IMR-90 (cell line): Measurements from ENCODE around the gene PPP1R27.

ENCODE experiments used
- BHLHE40 ChIP-seq: fragments of 150-350 bp; IDR thresholded peaks from 2 replicates; pipeline ENCODE4 v1.6.1; 2016; ENCODE audit warnings: mild to moderate bottlenecking, low read depth, low read length
- CEBPB ChIP-seq: IDR thresholded peaks from 2 replicates; pipeline ENCODE4 v1.6.1; 2012; ENCODE audit warnings: low read depth, low read length, improper control_type of control experiment
- FOS ChIP-seq: fragments of 150-350 bp; IDR thresholded peaks from 2 replicates; pipeline ENCODE4 v1.6.1; 2016; ENCODE audit warnings: low read depth, low read length
- MAFK ChIP-seq: IDR thresholded peaks from 2 replicates; pipeline ENCODE4 v1.6.1; 2012; ENCODE audit warnings: low read depth, low read length, improper control_type of control experiment
- MAZ ChIP-seq: IDR thresholded peaks from 2 replicates; pipeline ENCODE4 v1.6.1; 2012; ENCODE audit warnings: low read depth, mild to moderate bottlenecking, low read length, improper control_type of control experiment, moderate library complexity, borderline replicate concordance
- POLR2A ChIP-seq: IDR thresholded peaks from 2 replicates; pipeline ENCODE4 v1.6.1; 2012; ENCODE audit warnings: mild to moderate bottlenecking, low read depth, low read length
- RAD21 ChIP-seq: IDR thresholded peaks from 2 replicates; pipeline ENCODE4 v1.6.1; 2012; ENCODE audit warnings: low read length, improper control_type of control experiment
- RFX5 ChIP-seq: IDR thresholded peaks from 2 replicates; pipeline ENCODE4 v1.8.0; 2012; ENCODE audit warnings: low read depth, mild to moderate bottlenecking, low read length, moderate library complexity
- SMC3 ChIP-seq: fragments of 150-350 bp; IDR thresholded peaks from 2 replicates; pipeline ENCODE4 v1.6.1; 2016; ENCODE audit warnings: low read depth, mild to moderate bottlenecking, antibody characterized with exemption, low read length, moderate library complexity
- TF ChIP-seq, protein P1 (sequence below): fragments of 150-350 bp; IDR thresholded peaks from 2 replicates; pipeline ENCODE4 v1.6.1; 2017; ENCODE audit warnings: mild to moderate bottlenecking, antibody characterized with exemption, low read length, low read depth
- TF ChIP-seq, protein P2 (sequence below): conservative IDR thresholded peaks from 2 replicates; pipeline ENCODE4 v1.5.1; 2012; ENCODE audit warnings: mild to moderate bottlenecking, low read depth, low read length, improper control_type of control experiment
- TF ChIP-seq, protein P3 (sequence below): fragments of 150-350 bp; IDR thresholded peaks from 2 replicates; pipeline ENCODE4 v1.6.1; 2016; ENCODE audit warnings: low read depth, mild to moderate bottlenecking, low read length, moderate library complexity, borderline replicate concordance

DNA sequence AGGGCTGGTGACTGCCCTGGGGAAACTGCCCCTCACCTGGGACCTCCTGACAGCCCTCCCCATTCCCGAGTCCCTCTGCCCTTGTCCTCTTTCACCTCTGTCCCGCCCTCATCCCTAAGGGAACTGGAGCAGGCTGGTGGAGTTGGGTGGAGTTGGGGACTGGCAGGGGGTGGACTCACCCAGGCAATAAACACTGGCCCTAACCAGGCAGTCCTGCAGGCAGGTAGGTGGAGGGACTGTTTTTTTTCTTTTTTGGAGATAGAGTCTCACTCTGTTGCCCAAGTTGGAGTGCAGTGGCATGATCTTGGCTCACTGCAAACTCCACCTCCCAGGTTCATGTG is 19.2 kb downstream of the PPP1R27 start:
- TF ChIP-seq POLR2A (no peak), MAFK (no peak), RAD21 (no peak), MAZ (no peak), SMC3 (no peak), FOS (no peak), CEBPB (no peak), BHLHE40 (no peak), RFX5 (no peak)
- TF ChIP-seq, protein P1, sequence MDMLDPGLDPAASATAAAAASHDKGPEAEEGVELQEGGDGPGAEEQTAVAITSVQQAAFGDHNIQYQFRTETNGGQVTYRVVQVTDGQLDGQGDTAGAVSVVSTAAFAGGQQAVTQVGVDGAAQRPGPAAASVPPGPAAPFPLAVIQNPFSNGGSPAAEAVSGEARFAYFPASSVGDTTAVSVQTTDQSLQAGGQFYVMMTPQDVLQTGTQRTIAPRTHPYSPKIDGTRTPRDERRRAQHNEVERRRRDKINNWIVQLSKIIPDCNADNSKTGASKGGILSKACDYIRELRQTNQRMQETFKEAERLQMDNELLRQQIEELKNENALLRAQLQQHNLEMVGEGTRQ, result no peak
- TF ChIP-seq, protein P2, sequence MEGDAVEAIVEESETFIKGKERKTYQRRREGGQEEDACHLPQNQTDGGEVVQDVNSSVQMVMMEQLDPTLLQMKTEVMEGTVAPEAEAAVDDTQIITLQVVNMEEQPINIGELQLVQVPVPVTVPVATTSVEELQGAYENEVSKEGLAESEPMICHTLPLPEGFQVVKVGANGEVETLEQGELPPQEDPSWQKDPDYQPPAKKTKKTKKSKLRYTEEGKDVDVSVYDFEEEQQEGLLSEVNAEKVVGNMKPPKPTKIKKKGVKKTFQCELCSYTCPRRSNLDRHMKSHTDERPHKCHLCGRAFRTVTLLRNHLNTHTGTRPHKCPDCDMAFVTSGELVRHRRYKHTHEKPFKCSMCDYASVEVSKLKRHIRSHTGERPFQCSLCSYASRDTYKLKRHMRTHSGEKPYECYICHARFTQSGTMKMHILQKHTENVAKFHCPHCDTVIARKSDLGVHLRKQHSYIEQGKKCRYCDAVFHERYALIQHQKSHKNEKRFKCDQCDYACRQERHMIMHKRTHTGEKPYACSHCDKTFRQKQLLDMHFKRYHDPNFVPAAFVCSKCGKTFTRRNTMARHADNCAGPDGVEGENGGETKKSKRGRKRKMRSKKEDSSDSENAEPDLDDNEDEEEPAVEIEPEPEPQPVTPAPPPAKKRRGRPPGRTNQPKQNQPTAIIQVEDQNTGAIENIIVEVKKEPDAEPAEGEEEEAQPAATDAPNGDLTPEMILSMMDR, result no peak
- TF ChIP-seq, protein P3, sequence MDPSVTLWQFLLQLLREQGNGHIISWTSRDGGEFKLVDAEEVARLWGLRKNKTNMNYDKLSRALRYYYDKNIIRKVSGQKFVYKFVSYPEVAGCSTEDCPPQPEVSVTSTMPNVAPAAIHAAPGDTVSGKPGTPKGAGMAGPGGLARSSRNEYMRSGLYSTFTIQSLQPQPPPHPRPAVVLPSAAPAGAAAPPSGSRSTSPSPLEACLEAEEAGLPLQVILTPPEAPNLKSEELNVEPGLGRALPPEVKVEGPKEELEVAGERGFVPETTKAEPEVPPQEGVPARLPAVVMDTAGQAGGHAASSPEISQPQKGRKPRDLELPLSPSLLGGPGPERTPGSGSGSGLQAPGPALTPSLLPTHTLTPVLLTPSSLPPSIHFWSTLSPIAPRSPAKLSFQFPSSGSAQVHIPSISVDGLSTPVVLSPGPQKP, result no peak
